Epithelial cell of esophagus (primary cell): ENCODE results near the gene PLEKHH2.
"Not testable (repeated sequence)": the region's sequence is repeated elsewhere in the genome, so short reads cannot be mapped to it uniquely, and the experiment has no call there.

Experiments
- DNase-seq: peaks from one replicate; pipeline ENCODE4 v3.0.0; 2010; ENCODE audit warnings: low read depth
- H3K4me3 ChIP-seq: 2 replicates; pipeline ENCODE4 v1.5.1; 2011; ENCODE audit warnings: mild to moderate bottlenecking, low read length, control low read depth
- TF ChIP-seq, protein P1 (sequence below): IDR thresholded peaks from 2 replicates; pipeline ENCODE4 v1.5.1; 2011; ENCODE audit warnings: low read depth, mild to moderate bottlenecking, low read length, control low read depth, inconsistent platforms; ENCODE audit not compliant: insufficient read depth; ENCODE audit errors: missing control alignments

Gene PLEKHH2

GRCh38 chr2:43637030-43637803 is at the start of gene PLEKHH2:
Gene PLEKHH2 (plus strand): TSS chr2:43637260. CDS start chr2:43644674, 7,414 bp downstream.
- TF ChIP-seq, protein P1, sequence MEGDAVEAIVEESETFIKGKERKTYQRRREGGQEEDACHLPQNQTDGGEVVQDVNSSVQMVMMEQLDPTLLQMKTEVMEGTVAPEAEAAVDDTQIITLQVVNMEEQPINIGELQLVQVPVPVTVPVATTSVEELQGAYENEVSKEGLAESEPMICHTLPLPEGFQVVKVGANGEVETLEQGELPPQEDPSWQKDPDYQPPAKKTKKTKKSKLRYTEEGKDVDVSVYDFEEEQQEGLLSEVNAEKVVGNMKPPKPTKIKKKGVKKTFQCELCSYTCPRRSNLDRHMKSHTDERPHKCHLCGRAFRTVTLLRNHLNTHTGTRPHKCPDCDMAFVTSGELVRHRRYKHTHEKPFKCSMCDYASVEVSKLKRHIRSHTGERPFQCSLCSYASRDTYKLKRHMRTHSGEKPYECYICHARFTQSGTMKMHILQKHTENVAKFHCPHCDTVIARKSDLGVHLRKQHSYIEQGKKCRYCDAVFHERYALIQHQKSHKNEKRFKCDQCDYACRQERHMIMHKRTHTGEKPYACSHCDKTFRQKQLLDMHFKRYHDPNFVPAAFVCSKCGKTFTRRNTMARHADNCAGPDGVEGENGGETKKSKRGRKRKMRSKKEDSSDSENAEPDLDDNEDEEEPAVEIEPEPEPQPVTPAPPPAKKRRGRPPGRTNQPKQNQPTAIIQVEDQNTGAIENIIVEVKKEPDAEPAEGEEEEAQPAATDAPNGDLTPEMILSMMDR = no peak

GRCh38 chr2:43592443-43592842 is 44.6 kb upstream of the PLEKHH2 start:
- H3K4me3 ChIP-seq = no peak overlapping the region
- no peak for DNase-seq
- TF ChIP-seq, protein P1 = no peak

More at GRCh38 chr2:43637030-43637803, at the start of gene PLEKHH2:
- peak within 1 kb of the TSS; percentile 57 for H3K4me3 ChIP-seq
- peak; percentile 84 for DNase-seq

DNA sequence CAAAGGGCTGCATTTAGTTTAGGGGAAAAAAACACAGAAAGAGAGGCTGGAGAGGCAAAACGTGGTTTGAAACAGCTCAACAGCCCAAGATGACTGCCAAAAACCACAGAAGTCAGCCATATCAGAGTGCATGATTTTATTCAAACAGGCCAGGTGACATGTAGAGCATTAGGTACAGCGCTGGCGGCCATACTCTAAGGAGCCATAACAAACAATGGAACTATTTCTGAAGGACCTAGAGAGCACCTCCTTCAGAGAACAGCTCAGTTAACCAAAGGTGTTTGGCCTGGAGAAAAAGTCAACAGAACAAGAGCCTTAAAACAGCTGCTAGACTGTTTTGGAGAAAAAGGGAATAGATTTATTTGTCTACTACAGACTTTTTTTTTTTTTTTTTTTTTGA is 43.8 kb upstream of the PLEKHH2 start:
- DNase-seq = no peak
- H3K4me3 ChIP-seq = no peak overlapping the region
- TF ChIP-seq, protein P1 = no peak

DNA sequence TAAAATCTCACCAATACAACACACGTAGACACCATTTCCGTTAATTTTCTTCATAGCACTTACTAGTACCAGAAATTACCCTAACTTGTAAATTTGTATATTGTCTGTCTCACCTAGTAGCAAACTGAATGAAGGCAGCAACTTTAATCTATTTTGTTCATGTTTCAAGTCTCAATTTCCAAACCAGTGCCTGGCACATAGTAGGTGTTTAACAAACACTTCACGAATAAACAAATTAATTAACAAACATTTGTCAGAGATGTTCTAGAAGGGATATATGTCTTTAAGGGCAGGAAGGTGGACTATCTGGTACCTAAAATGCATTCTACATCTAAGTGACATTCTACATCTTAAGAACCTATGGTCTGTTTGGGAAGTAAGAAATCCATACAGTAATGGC is 42.2 kb upstream of the PLEKHH2 start:
- H3K4me3 ChIP-seq = peak overlapping the region; percentile 85
- DNase-seq = no peak
- TF ChIP-seq, protein P1 = no peak

- H3K4me3 ChIP-seq = peak within 1 kb of the TSS; percentile 85
- TF ChIP-seq, protein P1 = no peak
- DNase-seq = peak; percentile 100
Observed at GRCh38 chr2:43595603-43596412, 41.3 kb upstream of the PLEKHH2 start, which contains the start of gene THADA. Gene THADA (minus strand): TSS chr2:43596038. CDS start chr2:43592392, 3,646 bp downstream.

- H3K4me3 ChIP-seq, DNase-seq: not testable (repeated sequence)
Observed at GRCh38 chr2:43600596-43600995, 36.5 kb upstream of the PLEKHH2 start.

DNA sequence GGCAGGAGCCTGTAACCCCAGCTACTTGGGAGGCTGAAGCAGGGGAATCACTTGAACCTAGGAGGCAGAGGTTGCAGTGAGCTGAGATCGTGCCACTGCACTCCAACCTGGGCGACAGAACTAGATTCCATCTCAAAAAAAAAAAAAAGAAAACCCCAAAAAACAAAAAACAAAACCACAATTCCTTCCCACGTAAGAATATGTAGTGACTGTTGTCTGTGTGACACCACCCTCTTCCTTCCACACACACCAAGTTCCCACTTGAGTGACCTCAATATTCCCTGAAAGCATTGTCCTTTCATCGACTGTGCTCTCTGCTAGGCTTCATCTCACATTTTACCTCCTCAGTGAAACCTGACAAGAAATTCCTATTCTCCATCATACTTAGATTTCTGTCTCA is 32.4 kb upstream of the PLEKHH2 start:
- no peak for DNase-seq
- H3K4me3 ChIP-seq = no peak overlapping the region
- TF ChIP-seq, protein P1 = no peak
